A673 (cell line): Measurements from ENCODE around the gene PABPN1L. TPM values are rescaled to one million over a fixed set of nuclear protein-coding genes. Genes with fewer than 3 reads are reported as not detected.

Source experiments
- BruUV-seq: library from RNA; stranded (reverse); fragments of 400-500 nt; replicated peaks from 2 replicates; lab custom pipeline; 2021; lab: Mats Ljungman, UMichigan
- CTCF ChIA-PET: fragments of 300-600 bp; sonication (Branson Sonifier 250); formaldehyde crosslinking; loops from one replicate; lab custom pipeline; 2022; ENCODE audit warnings: antibody characterized with exemption; lab: Charles Lee
- POLR2A ChIA-PET: fragments of 300-600 bp; sonication (Branson Sonifier 250); formaldehyde crosslinking; loops from one replicate; lab custom pipeline; 2022; ENCODE audit warnings: antibody characterized with exemption; ENCODE audit not compliant: low non-redundant PET; lab: Charles Lee
- DNase-seq: peaks from one replicate; pipeline ENCODE4 v3.0.0-alpha.2; 2015; ENCODE audit warnings: low spot score
- H3K27ac ChIP-seq: fragments of 200-600 bp; sonication (generic); 2 replicates; pipeline ENCODE4 v1.5.1; 2016; ENCODE audit warnings: mixed run types, low read depth, mild to moderate bottlenecking, mixed read lengths, antibody characterized with exemption, low read length; ENCODE audit not compliant: poor library complexity, severe bottlenecking
- H3K27me3 ChIP-seq: fragments of 200-600 bp; sonication (generic); replicated peaks from 2 replicates; pipeline ENCODE4 v1.6.1; 2017; ENCODE audit warnings: mixed run types, low read depth, mild to moderate bottlenecking, mixed read lengths, antibody characterized with exemption, low read length; ENCODE audit not compliant: insufficient read depth, poor library complexity
- H3K36me3 ChIP-seq: fragments of 200-600 bp; sonication (generic); 2 replicates; pipeline ENCODE4 v1.6.1; 2016; ENCODE audit warnings: mixed run types, mild to moderate bottlenecking, mixed read lengths, antibody characterized with exemption, low read length; ENCODE audit not compliant: insufficient read depth, poor library complexity, severe bottlenecking
- H3K4me1 ChIP-seq: fragments of 200-600 bp; sonication (generic); 2 replicates; pipeline ENCODE4 v1.6.1; 2017; ENCODE audit warnings: mixed run types, mild to moderate bottlenecking, mixed read lengths, antibody characterized with exemption, low read length; ENCODE audit not compliant: insufficient read depth, poor library complexity, severe bottlenecking
- H3K4me3 ChIP-seq: fragments of 200-600 bp; sonication (generic); 2 replicates; pipeline ENCODE4 v1.5.1; 2016; ENCODE audit warnings: low read depth, mixed run types, mild to moderate bottlenecking, mixed read lengths, low read length; ENCODE audit not compliant: poor library complexity, severe bottlenecking
- H3K9me3 ChIP-seq: fragments of 200-600 bp; sonication (generic); 2 replicates; pipeline ENCODE4 v1.6.1; 2016; ENCODE audit warnings: mixed run types, low read depth, mild to moderate bottlenecking, mixed read lengths, antibody characterized with exemption, low read length; ENCODE audit not compliant: poor library complexity, severe bottlenecking
- EZH2 ChIP-seq: fragments of 200-600 bp; sonication (generic); IDR thresholded peaks from 2 replicates; pipeline ENCODE4 v1.6.1; 2017; ENCODE audit warnings: borderline replicate concordance, low read depth, mild to moderate bottlenecking, mixed read lengths, antibody characterized with exemption, low read length; ENCODE audit not compliant: poor library complexity, severe bottlenecking
- intact Hi-C: fragments of 100-400 bp; cut with micrococcal nuclease; formaldehyde crosslinking; loops from one replicate; pipeline ENCODE4 v1.10.0; 2022; ENCODE audit not compliant: unreplicated experiment
- total RNA-seq: library from RNA; stranded (reverse); gene quantifications from 2 replicates; pipeline ENCODE4 v1.2.3, GENCODE V29; 2021
- TF ChIP-seq, protein P1 (sequence below): fragments of 300-800, 200-600 bp; sonication (generic); conservative IDR thresholded peaks from 2 replicates; pipeline ENCODE4 v1.5.1; 2017; ENCODE audit warnings: low read depth, mild to moderate bottlenecking, antibody characterized with exemption, low read length, moderate library complexity, mixed read lengths

PABPN1L gene
- total RNA-seq, 1 experiment from 2014 or later, result not detected

DNA sequence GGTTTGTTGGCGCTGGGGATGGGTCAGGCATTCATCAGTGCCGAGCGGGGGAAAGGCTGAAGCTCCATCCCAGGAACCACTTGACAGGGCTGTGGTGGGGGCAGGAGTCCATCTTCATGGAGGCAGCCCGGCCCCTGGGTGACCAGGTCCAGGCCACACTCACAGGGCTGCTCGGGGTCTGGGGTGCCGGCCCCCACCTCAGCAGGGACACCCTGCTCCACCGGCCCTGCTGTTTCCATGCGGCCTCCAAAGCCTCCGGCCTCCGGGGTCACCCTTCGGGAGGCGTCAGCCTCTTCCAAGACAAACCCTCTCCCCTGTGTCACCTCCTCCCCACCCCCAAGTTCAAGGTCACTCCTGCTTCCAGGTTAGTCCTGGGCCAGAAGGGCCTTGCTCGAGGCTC, 31.8 kb downstream of the PABPN1L start:
- CTCF ChIA-PET, result no interaction called here
- BruUV-seq, result no TSS peak

DNA sequence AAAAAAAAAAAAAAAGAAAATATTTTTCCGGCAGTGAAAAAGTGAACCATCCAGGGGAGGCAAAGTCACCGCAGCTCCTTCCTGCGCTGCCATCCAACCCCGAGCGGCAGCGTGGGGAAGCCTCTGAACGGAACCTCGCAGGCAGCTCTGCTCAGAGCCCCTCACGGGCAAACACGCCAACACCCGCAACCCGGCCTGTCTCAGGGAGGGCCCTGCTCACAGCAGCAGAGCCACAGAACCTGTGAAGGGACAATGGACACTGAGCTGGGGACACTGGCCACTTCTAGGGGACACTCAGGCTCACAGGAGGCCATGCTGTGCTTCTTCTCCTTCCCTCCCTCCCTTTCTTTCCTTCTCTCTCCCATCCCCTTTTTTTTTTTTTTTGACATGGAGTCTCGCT, 33.4 kb downstream of the PABPN1L start:
- POLR2A ChIA-PET, result no interaction called here
- Histone ChIP-seq H3K9me3 (no peaks in the 10 kb centered on the region), H3K36me3 (peaks cover 3% of the 10 kb centered on the region), H3K27ac (no peak overlapping the region), H3K4me1 (no peaks in the 10 kb centered on the region), H3K4me3 (no peak overlapping the region), H3K27me3 (no peaks in the 10 kb centered on the region)
- DNase-seq, result no peak
- CTCF ChIA-PET, result interaction anchor here (1.0 kb wide), 1 partner anchor 25 kb away, joined by 6 read pairs; no protein-coding TSS in a partner anchor
- intact Hi-C loops, result no loop called here
- TF ChIP-seq, protein P1, sequence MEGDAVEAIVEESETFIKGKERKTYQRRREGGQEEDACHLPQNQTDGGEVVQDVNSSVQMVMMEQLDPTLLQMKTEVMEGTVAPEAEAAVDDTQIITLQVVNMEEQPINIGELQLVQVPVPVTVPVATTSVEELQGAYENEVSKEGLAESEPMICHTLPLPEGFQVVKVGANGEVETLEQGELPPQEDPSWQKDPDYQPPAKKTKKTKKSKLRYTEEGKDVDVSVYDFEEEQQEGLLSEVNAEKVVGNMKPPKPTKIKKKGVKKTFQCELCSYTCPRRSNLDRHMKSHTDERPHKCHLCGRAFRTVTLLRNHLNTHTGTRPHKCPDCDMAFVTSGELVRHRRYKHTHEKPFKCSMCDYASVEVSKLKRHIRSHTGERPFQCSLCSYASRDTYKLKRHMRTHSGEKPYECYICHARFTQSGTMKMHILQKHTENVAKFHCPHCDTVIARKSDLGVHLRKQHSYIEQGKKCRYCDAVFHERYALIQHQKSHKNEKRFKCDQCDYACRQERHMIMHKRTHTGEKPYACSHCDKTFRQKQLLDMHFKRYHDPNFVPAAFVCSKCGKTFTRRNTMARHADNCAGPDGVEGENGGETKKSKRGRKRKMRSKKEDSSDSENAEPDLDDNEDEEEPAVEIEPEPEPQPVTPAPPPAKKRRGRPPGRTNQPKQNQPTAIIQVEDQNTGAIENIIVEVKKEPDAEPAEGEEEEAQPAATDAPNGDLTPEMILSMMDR, result no peak
- no peak for TF ChIP-seq EZH2
- no TSS peak for BruUV-seq

More for the DNA sequence above, 31.8 kb downstream of the PABPN1L start:
- DNase-seq, result no peak
- Histone ChIP-seq H3K4me3 (no peak overlapping the region), H3K27ac (no peak overlapping the region), H3K36me3 (peaks cover 3% of the 10 kb centered on the region), H3K27me3 (no peaks in the 10 kb centered on the region), H3K4me1 (no peaks in the 10 kb centered on the region), H3K9me3 (no peaks in the 10 kb centered on the region)
- intact Hi-C loops, result no loop called here
- POLR2A ChIA-PET, result no interaction called here
- no peak for TF ChIP-seq EZH2
- TF ChIP-seq, protein P1, result no peak

DNA sequence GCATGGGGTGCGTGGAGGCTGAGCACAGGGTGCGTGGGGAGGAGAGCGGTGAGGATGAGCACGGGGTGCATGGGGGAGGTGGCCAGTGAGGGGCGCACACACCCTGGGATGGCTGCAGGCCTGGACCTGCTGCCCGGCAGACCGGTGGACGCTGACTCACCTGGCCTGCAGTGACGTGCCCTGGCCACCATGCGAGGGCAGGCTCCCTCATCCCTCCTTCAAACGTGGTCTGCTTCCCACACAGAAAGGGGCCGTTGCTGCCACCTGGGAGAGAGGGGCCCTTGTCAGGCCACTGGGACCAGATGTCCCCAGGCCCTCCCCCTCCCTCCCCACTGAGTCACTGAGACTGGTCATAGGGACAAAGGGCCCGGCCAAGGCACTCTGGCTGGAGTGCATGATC, 34.6 kb downstream of the PABPN1L start:
- ChIA-PET CTCF (no interaction called here), POLR2A (no interaction called here)
- H3K9me3 ChIP-seq, result no peaks in the 10 kb centered on the region
- BruUV-seq, result no TSS peak
- H3K27ac ChIP-seq, result no peak overlapping the region
- no peak for TF ChIP-seq EZH2
- H3K4me1 ChIP-seq, result no peaks in the 10 kb centered on the region
- intact Hi-C loops, result no loop called here
- no peak overlapping the region for H3K4me3 ChIP-seq
- H3K36me3 ChIP-seq, result peaks cover 3% of the 10 kb centered on the region
- no peaks in the 10 kb centered on the region for H3K27me3 ChIP-seq
- DNase-seq, result no peak

DNA sequence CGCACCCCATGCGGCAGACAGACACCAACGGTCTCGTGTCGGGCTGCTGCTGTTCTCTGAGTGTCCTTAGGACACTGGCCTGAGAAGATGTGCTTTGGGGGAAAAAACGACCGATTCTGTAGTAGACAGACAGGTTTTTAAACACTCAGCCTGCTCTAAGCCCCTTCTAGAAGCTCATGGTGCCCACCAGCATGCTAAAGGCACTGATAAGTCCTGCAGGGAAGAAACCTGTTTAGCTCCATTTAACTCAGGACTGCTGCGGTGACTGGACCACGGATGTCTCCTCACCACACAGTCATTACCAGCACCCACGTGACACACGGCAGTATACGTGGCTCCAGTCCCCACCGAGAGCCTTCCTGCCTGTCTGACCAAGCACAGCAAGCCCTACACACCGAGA, 35.7 kb downstream of the PABPN1L start:
- ChIA-PET CTCF (no interaction called here), POLR2A (interaction anchor here (0.6 kb wide), 1 partner anchor 27 kb away, joined by 6 read pairs; the partner anchor contains the start of gene CDT1)
- TF ChIP-seq EZH2, result no peak
- TF ChIP-seq, protein P1, result no peak
- Histone ChIP-seq H3K27me3 (no peaks in the 10 kb centered on the region), H3K36me3 (peaks cover 3% of the 10 kb centered on the region), H3K4me3 (no peak overlapping the region), H3K4me1 (no peaks in the 10 kb centered on the region), H3K9me3 (no peaks in the 10 kb centered on the region), H3K27ac (no peak overlapping the region)
- DNase-seq, result no peak
- intact Hi-C loops, result no loop called here
- no TSS peak for BruUV-seq
